Activated T-helper 1 cell treated with anti-CD3 and anti-CD28 coated beads, Interleukin-2, amount 50 U/mL, for 16 hours (primary cell): ENCODE data around the gene ZCCHC17.
"Not testable (repeated sequence)": the region's sequence is repeated elsewhere in the genome, so short reads cannot be mapped to it uniquely, and the experiment has no call there.

ENCODE experiments used
- DNase-seq, 2 donors: peaks; one replicate each; pipeline ENCODE4 v3.0.0-alpha.2; 2020; ENCODE audit warnings: low read depth in 1 of 2, low spot score in 1 of 2

The ZCCHC17 gene

DNA sequence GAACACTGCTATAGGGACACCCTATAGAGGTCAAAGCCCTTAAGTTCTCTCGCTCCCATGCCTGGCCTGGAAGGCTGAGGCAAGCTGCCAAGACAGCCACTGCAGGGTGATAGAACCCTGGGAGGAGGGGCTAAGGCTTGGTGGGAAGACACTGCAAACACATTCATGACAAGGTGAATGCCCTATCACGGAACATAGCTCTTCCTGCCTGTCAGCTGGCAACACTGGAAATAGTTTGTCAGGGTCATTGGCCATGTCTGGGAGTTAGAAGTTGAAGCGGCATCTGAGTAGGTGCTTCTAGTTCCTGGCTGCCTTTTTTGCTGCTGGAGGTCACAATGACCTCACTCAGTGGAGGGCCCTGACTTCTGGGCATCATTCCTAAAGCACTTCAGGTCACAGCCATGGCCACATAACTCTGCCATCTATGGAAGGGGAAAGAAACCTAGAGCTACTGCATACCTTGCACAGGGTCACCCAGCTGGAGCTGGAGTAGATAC is 71.8 kb downstream of the ZCCHC17 start:
- DNase-seq, result no peak

DNA sequence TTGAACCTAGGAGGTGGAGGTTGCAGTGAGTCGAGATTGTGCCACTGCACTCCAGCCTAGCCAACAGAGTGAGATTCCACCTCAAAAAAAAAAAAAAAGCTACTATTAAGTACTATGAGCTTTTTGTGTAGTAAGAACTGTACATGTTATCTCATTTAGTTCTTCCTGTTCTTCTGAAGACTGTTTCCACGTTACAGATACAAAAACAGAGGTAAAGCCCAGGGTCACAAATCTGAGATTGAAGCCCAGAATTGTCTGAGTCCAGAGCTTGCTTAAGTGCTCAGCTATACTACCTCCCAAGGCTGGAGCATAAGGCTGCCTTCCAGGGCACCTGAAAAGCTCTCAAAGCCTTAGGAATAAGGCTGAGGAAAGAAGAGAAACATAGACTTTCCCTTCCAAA is 73.2 kb downstream of the ZCCHC17 start:
- no peak for DNase-seq

DNA sequence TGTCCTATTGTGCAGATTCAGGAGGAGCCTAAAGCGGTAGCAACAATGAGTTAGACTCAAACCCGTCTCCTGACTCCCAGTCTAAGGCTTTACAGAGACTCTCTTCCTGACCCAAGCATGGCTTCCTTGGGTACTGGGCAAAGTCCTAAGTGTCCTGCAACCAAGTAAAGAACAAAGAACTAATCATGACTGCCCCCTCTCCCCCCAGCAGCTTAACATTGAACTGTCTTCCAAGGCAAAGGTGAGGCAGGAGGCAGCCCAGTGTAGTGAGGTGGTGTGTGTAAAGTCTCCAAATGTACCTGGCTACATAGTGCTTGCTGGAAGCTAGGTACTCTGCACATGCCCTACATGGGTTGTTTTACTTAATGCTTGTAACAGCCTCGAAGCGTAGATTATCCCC is 73.7 kb downstream of the ZCCHC17 start:
- no peak for DNase-seq

DNA sequence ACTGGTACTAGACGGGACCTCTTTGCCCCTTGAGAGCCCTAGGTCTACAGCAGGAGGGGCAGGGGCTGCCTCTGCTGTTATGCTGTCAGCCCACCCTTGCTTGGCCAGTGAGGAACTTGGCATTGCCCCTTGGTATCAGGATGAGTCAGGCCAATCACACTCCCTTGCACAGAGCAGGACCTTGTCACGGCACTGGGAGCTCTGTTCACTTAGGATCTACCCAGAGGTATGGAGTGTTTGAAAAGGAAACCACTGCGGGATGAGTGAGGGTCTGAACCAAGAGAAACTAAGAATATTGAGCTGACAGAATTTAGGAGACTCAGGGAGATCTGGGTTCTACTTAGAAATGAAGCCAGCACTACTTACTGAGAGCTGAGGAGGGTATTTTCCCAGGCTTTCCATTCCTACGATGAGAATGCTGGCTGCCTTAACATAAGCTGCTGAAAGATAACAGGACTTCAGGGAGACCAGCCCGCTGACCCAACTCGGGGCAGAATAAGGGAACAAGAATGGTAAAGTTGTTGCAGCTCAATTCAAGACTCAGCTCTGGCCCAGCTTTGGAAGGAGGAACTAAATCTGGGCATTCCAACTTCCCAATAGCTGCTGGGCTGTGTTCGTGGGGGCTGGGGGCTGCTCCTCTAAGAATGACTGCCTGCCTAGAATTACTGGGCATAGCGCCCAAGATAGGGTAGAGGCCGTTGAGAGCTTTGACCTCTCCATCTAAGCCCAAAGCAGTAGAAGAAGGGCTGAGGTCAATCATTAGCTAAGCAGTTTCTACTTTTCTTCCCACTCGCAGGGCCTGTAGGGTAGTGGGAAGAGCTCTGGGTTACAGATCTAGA is 74.5 kb downstream of the ZCCHC17 start:
- no peak for DNase-seq

DNA sequence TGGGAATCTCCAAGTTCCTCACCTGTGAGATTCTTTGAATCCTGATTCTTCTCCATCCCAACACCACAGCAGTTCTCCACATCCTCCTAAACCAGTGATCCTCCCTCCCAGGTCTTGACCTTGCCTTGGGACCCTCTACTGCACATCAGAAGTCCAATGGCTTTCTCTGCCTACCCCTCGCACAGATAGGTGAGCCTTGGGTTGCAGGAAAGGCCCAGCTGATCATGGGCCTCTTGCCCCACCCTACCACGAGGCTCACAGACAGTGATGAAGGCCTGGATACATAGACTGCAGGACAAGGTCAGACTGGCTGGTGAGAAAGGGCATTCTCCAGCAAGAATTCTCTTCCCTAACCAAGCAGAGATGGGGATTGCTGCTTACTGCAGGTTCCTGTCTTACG is 75.2 kb downstream of the ZCCHC17 start:
- DNase-seq, result no peak

DNA sequence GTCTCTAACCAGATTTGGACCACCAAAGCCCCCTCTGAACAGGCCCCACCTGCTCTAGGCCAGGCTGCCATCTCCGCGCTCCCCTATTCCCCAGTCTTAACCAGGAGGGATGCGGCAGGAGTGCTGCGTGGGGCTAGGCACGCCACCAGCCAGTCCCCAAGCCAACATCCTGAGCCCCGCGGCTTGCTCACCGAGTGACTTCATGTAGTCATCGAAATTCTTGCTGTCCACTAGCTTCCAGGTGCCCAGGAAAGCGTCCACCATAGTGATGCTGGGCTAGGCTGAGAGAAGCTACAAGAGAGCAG is 75.9 kb downstream of the ZCCHC17 start:
- DNase-seq, result no peak

DNA sequence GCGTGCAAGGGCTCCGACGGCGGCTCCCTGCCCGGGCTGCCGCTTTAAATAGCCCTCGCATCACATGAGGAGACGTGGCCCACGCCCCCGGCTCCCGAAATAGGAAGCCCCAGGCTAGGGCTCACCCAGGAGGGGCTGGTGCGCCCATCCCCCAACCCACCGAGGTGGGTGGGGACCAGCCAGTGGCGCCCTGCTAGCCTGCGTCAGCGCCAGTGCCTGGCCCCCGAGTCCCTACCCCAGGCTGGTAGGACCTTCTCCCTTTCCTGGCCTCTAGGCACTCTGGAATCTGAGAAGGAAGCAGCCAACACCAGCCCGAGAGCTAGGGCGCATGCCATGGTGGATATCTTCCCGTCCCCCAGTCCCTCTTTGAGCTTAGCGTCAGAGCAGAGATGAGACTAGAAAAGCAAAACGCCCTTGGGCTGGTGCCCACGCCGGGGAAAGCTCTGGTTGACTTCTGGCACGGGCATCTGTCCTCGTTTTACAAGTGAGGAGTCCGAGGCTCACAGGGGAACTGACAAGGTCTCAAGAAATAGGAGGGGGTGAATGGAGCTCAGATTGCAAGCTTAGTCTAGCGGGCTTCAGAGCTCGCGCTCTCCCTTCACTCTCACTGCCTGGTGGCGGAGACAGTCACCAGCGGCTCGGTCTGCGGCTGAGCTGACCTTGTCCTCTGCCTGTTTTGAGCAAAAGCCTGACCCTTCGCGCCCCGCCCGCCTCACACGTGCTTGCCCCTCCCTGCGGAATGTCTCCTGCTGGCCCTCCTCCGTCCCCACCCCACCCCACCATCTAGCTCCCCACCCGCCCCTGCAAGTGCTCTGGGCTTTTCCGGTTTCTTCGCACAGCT is 76.4 kb downstream of the ZCCHC17 start, which contains the start of gene FABP3:
Gene FABP3 (minus strand): TSS at position 21 of the 841 bp plus-strand sequence. CDS start 62 bp downstream, outside the sequence.
- no peak for DNase-seq

DNA sequence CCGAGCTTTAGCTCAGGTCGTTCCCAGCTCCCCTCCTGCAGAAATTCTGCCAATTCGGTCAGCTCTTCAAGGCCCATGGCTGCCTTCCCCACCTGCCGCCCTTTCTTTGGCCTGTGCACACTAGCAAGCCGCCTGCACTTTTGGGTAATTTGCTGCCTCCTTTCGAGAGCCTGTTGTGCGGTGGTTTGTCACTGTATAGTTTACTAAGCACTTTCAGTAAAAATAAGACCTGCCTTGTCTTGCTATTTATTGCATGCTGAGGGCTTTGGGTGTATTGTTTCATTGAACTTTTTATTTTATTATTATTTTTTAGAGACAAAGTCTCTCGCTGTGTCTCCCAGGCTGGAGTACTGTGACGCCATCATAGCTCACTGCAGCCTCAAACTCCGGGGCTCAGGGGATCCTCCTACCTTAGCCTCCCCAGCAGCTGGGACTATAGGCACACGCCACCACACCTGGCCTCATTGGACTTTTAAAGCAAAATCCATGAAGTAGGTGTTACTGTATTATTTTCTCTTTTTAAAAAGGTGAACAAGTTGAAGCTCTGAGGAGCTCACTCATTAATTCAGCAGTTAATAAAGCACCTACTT is 77.2 kb downstream of the ZCCHC17 start:
- DNase-seq, result no peak

DNA sequence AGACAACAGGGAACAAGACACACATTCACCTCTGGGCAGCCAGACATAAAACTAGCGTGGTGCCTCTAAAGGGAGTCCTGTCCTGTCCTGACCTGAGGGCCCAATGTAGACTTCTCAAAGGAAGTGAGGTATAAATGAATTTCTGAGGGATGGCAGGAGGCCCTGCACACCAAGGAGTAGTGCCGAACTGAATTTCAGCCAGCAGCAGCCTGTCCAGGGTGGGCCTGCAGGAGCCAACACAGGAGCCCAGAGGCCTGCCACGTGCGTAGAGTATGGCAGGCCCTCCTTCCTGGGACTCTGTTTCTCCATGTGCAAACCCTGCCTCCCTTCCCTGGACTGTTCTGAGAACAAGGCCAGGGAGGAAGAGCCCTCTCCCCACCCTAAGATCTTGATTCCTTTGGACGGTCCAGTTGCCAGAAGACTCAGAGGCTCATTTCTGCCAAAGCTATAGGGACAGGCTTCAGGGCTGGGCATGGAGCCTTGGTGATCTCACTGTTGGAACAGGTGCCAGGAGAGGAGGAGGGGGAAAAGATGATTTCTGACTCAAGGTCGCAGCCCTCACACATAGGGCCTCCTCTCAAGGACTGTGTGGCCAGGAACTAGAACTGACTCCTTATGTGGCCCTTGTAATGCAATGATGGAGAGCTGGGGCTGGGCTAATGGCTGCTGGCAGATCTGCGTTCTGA is 77.8 kb downstream of the ZCCHC17 start:
- DNase-seq, result no peak

DNA sequence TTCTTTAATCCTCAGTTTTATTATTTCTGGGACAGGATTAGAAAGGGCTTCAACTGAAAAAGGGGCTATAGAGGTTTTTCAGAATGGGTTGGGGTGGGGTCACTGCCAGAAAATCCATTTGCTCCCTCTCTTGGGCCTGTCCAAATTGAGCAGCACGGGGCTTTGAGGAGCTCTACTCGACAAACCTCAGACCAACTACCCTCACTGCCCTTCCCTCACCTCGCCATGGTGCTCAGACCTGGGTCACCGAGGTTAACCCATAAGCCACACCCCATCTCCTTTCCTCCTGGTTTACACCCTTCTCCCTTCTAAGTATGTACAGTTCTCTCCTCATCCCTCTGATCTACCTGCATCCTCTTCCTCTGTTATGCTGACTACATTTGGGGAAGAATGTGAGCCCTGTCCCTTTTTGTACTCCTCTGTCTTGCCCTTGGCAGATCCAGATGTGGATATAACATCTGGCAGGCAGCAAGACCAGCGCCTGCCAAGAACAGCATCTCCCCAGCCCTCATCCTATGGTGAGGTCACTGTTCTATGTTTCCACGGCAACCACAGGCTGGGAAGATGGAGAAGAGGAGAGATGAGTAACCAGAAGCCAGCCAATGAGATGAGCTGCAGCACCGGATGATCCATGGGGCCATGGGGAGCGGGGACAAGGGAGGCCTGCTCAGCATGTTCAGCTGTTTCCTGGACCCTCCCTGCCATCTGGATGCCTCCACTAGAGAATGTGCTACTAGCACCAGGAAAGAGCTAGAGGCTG is 79.7 kb downstream of the ZCCHC17 start:
- DNase-seq, result no peak

DNA sequence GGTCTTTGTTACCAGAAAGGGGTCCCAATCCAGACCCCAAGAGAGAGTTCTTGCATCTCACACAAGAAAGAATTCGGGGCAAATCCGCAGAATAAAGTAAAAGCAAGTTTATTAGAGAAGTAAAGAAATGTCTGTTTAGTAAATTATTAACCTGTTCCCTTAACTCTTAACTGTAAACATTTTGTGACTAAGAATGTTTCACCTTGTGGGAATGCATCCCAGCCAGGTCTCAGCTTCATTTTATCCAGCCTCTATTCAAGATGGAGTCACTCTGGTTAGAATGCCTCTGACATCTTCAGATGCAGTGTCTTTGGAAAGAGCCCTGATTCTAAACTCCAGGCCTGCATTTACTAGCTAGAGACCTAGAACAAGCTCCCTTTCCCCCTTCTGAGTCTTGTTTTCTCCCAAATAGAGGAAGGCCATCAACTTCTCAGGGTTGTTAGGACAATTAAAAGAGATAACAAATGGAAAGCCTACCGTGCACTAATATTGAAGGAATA is 80.6 kb downstream of the ZCCHC17 start:
- no peak for DNase-seq

DNA sequence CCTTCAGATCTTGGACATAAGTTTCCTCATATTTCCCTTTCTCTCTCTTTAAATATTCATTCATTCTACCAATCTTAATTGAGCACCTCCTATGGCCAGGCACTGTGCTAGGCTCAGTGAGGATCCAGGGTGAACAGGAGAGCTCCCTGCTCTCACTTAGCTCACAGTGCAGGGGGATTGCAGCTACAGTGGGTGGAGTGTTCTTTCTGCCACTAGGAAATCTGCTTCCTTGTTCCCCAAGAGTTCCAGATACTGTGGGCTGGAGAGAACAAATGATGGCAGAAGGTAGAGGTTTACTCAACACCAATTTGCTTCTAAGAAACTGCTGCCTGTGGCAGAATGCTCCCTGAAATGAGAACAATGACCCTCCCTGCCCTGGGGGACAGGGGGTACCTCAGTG is 81.2 kb downstream of the ZCCHC17 start:
- DNase-seq, result no peak

DNA sequence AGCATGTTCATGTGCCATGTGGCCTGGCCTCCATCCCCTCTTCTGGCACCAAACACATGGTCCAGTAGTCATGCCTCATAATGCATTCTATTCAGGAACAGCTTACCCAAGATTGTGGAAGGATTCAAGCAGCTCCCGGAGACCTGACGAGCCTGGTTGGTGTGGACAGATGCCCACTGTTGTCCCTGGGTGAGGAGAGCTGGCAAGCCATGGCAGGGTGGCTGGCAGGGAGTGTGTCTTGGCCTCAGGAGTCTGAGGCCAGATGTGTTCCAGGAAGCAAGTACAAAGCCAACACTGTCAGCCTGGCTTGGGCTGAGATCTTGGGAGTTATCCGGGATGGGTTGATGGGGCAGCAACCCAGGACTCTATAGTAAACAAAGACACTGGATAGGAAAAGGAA is 83.3 kb downstream of the ZCCHC17 start:
- DNase-seq, result no peak

DNA sequence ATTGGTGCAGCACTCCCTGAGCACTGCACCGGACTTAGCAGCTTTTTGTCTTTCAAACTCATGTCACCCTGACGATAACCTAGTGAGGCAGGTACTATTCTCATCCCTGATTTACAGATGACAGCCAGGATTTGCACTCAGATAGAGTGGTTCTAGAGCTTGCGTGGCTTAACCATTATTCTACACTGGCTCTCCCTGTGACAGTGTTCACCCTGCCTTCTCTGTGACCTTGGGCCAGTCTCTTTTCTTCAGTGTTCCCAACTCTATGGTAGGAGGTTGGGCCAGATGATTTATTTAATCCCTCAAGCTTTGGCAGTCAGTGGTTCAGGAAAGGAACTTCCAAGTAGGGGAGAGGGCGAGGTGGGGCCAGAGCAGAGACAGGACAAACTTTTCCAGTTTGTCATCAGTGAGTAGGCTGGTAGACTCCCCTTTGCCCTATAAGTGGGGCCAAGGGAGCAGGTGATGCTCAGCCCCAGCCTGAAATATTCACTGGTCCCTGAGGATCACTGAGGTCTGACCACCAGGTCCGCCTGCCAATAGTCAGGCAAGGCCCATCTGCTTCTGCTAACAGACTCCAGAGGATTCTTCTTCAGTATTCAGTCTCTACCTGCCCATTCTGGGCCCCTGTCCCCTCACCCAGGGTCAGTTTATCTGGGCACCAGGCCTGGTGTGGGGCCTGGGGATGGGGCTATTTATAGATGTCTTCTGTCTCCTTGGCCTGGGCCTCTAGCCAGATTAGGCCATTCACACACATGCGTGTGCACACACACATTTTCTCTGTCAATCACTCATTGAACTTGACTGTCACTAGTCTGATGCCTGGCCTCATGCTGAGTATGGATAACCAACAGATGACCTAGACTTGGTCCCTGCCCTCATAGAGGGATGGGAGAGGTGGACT is 84.8 kb downstream of the ZCCHC17 start:
- DNase-seq, result no peak

DNA sequence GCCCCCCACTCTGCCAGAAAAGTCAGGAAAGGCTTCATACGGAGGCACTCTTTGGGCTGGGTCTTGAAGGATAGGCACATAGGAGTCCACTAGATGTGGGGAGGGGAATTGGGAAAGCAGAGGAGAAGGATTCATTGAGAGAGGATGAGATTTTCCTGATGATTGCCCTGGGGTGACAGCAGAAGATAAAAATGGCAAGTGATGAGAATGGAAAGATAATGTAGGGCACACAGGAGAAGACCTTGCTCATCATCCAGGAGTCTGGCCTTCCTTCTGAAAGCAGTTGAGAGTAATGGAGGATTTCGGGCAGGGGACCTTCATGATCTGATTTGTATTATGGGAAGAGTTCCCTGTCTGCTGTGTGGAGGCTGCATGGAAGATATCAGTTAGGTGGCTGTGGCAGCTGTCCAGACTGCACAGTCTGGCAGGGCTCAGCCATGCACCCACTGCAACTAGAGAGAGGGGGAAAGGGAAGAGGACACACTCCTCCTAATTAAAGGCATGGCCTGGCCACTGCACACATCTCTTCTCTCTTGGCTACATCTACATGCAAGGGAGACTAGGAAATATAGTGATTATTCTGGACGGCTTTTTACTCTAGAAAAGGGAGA is 85.7 kb downstream of the ZCCHC17 start:
- DNase-seq, result no peak

DNA sequence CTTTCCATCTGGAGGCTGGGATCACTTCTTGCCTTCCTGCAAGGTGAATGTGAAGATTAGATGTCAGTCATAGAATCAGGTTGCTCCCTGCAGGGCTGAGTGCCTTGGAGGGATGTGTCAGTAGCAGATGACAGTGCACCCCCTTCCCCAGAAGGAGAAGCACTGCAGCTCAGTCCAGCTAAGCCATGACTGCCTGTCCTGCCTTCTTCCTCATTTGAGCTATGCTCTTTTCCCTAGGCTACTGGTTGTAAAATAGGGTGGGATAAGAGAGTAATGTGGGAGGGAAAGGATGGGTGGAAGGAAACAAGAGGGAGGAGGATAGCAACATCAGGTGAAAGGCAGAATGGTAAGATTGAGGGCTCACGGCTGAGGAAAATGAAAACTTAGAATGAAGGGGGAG is 87.1 kb downstream of the ZCCHC17 start:
- DNase-seq, result no peak

DNA sequence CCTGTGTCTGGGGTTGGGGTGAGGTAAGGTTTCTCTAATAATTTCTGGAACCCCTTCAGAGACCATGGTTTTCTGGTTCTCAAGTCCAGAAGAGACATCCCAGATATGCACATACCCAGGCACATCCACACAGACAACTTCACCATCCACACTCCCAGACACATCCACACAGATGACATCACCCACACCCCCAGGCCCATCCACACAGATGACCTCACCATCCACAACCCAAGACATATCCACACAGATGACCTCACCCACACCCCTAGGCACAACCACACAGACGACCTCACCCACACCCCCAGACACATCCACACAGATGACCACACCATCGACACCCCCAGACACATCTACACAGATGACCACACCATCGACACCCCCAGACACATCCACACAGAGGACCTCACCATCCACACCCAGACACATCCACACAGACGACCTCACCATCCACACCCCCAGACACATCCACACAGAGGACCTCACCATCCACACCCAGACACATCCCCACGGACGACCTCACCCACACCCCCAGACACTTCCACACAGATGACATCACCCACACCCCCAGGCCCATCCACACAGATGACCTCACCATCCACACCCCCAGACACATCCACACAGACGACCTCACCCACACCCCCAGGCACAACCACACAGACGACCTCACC is 89.9 kb downstream of the ZCCHC17 start:
- DNase-seq, result not testable (repeated sequence)

DNA sequence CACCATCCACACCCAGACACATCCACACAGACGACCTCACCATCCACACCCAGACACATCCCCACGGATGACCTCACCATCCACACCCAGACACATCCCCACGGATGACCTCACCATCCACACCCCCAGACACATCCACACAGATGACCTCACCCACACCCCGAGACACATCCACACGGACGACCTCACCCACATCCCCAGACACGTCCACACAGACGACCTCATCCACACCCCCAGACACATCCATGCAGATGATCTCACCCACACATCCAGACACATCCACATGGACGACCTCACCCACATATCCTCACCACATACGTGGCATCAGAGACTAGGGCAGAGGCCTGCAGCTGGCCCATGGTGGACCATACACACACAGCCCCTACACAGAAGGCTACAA is 90.8 kb downstream of the ZCCHC17 start:
- no peak for DNase-seq
